ENCODE results near the gene LRMDA.

LRMDA gene

GRCh38 chr10:75425291-75426079 is 5.9 kb upstream of the LRMDA start:
- no peak for DNase-seq

- no peak for DNase-seq
Measured at GRCh38 chr10:75426880-75427279, 4.5 kb upstream of the LRMDA start.

GRCh38 chr10:75427951-75428350 is 3.5 kb upstream of the LRMDA start:
- no peak for DNase-seq

GRCh38 chr10:75428434-75429158 is 2.8 kb upstream of the LRMDA start:
- DNase-seq, result no peak

GRCh38 chr10:75429159-75429827 is 2.1 kb upstream of the LRMDA start:
- DNase-seq, result no peak

GRCh38 chr10:75430000-75430763 is 1.2 kb upstream of the LRMDA start:
- DNase-seq, result peak; percentile 9

- no peak for DNase-seq
Measured at GRCh38 chr10:75432176-75432575, 752 bp downstream of the LRMDA start.

- no peak for DNase-seq
Measured at GRCh38 chr10:75432763-75433162, 1.3 kb downstream of the LRMDA start.

GRCh38 chr10:75433216-75433615 is 1.8 kb downstream of the LRMDA start:
- DNase-seq, result no peak

GRCh38 chr10:75434291-75434690 is 2.9 kb downstream of the LRMDA start:
- DNase-seq, result no peak

- no peak for DNase-seq
Measured at GRCh38 chr10:75435291-75435690, 3.9 kb downstream of the LRMDA start.

GRCh38 chr10:75436896-75437295 is 5.5 kb downstream of the LRMDA start:
- no peak for DNase-seq

- no peak for DNase-seq
Measured at GRCh38 chr10:75437693-75438092, 6.3 kb downstream of the LRMDA start.

GRCh38 chr10:75438275-75438674 is 6.9 kb downstream of the LRMDA start:
- DNase-seq, result no peak

GRCh38 chr10:75439811-75440210 is 8.4 kb downstream of the LRMDA start:
- no peak for DNase-seq

GRCh38 chr10:75440271-75440793 is 8.9 kb downstream of the LRMDA start:
- DNase-seq, result no peak

GRCh38 chr10:75441196-75441595 is 9.8 kb downstream of the LRMDA start:
- DNase-seq, result no peak

GRCh38 chr10:75441682-75442081 is 10.3 kb downstream of the LRMDA start:
- DNase-seq, result no peak

- no peak for DNase-seq
Measured at GRCh38 chr10:75443362-75443761, 11.9 kb downstream of the LRMDA start.

- DNase-seq, result no peak
Measured at GRCh38 chr10:75444781-75445386, 13.5 kb downstream of the LRMDA start.

- no peak for DNase-seq
Measured at GRCh38 chr10:75446508-75446907, 15.1 kb downstream of the LRMDA start.

GRCh38 chr10:75448166-75448565 is 16.7 kb downstream of the LRMDA start:
- DNase-seq, result no peak
